Measurements from ENCODE around the gene MDH2.
"Not testable (repeated sequence)": the region's sequence is repeated elsewhere in the genome, so short reads cannot be mapped to it uniquely, and the experiment has no call there.

MDH2 gene

DNA sequence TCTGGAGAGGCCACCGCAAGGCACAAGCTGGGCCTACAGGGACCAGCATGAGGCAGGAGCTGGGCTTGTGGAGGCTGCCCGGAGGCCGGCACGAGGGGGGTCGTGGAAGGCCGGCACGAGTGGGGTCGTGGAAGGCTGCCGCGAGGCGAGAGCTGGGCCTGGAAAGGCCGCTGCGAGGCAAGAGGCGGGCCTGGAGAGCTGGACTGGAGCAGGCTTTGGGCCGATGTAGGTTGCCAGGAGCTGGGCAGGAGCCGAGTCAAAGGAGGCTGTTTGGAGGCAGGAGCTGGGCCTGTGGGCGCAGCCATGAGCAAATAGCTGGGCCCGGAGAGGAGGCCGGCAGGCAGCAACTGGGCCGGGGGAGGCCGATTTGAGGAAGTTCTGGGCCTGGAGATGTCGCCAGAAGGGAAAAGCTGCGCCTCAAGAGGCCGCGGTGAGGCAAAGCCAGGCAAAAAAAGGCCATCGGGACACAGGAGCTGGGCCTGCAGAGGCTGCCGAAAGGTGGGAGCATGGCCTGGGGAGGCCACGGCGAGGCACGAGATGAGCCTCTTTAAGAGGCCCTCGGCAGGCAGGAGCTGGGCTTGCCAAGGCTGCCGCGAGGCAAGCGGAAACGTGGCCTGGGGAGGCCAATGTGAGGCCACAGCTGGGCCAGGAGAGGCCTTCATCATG is 26.5 kb downstream of the MDH2 start:
- FAIRE-seq (no peak), DNase-seq (ENCODE audit: insufficient read length, low spot score) (no peak)
- TF ChIP-seq, protein P1, sequence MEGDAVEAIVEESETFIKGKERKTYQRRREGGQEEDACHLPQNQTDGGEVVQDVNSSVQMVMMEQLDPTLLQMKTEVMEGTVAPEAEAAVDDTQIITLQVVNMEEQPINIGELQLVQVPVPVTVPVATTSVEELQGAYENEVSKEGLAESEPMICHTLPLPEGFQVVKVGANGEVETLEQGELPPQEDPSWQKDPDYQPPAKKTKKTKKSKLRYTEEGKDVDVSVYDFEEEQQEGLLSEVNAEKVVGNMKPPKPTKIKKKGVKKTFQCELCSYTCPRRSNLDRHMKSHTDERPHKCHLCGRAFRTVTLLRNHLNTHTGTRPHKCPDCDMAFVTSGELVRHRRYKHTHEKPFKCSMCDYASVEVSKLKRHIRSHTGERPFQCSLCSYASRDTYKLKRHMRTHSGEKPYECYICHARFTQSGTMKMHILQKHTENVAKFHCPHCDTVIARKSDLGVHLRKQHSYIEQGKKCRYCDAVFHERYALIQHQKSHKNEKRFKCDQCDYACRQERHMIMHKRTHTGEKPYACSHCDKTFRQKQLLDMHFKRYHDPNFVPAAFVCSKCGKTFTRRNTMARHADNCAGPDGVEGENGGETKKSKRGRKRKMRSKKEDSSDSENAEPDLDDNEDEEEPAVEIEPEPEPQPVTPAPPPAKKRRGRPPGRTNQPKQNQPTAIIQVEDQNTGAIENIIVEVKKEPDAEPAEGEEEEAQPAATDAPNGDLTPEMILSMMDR (IDR thresholded peaks at IDR 0.05; ENCODE audit: insufficient read depth, missing control alignments): no peak

DNA sequence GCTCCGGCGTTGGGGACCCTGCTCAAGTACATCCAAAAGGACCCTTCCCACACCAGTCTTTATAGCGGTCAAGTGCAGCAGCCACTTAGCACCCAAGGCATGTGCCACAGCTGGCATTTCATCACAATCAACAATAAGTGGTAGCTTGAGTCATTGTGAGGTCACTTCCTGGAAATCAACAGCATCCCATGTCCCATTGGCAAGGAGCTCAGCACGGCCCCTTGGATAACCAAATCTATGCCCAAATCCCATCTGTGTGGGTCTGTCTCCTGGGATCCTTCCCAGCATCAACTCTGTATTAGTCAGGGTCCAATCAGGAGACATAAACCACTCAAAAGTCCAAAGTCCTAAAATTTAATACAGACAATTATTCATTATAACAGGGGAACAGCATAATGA is 27.1 kb downstream of the MDH2 start:
- no peak for FAIRE-seq
- TF ChIP-seq, protein P1 (IDR thresholded peaks at IDR 0.05; ENCODE audit: insufficient read depth, missing control alignments): no peak

DNA sequence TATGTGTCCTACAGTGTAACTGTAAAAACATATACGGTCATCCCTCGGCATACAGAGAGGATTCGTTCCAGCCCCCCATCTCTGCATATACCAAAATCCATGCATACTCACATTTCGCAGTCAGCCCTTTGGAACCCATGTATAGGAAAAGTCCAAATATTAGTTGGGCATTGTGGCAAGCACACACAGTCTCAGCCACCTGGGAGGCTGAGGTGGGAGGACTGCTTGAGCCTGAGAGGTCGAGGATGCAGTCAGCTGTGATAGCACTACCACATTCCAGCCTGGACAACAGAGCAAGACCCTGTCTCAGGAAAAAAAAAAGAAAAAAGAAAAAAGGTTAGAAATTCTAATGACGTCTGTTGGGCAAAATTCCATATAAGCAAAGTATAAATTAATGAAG is 29.1 kb downstream of the MDH2 start:
- TF ChIP-seq, protein P1 (IDR thresholded peaks at IDR 0.05; ENCODE audit: insufficient read depth, missing control alignments): no peak
- DNase-seq (ENCODE audit: insufficient read length, low spot score): no peak
- FAIRE-seq: no peak

More for the DNA sequence above, 27.1 kb downstream of the MDH2 start:
- no peak for DNase-seq (ENCODE audit: insufficient read length, low spot score)

DNA sequence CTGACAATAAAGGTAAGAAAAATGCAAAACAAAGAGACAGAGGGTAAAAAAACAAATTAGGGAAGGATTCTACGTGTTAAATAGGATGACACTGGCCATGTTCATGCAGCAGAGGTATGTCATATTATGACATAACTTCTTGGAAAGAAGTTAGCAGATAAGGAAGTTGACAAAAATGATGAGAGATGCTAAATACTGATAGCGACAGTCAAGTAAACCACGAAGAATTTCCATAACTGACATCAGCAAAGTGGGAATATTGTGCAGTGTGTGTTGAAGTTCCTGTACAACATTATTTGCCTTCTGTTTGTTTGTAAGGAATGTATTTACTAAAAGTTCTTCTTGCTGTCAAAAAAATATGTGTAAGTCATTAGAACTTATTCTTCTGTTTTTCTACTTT is 29.5 kb downstream of the MDH2 start:
- DNase-seq (ENCODE audit: insufficient read length, low spot score): no peak
- TF ChIP-seq, protein P1 (IDR thresholded peaks at IDR 0.05; ENCODE audit: insufficient read depth, missing control alignments): no peak
- FAIRE-seq: no peak

GRCh38 chr7:76080204-76080603 is 32.3 kb downstream of the MDH2 start:
- DNase-seq (ENCODE audit: insufficient read length, low spot score) (no peak), FAIRE-seq (no peak)
- TF ChIP-seq, protein P1 (IDR thresholded peaks at IDR 0.05; ENCODE audit: insufficient read depth, missing control alignments): no peak

GRCh38 chr7:76084115-76084514 is 36.2 kb downstream of the MDH2 start:
- not testable (repeated sequence) for DNase-seq (ENCODE audit: insufficient read length, low spot score); FAIRE-seq

- TF ChIP-seq, protein P1 (IDR thresholded peaks at IDR 0.05; ENCODE audit: insufficient read depth, missing control alignments): no peak
- FAIRE-seq (no peak), DNase-seq (ENCODE audit: insufficient read length, low spot score) (no peak)
Observed at GRCh38 chr7:76086070-76086469, 38.2 kb downstream of the MDH2 start.

DNA sequence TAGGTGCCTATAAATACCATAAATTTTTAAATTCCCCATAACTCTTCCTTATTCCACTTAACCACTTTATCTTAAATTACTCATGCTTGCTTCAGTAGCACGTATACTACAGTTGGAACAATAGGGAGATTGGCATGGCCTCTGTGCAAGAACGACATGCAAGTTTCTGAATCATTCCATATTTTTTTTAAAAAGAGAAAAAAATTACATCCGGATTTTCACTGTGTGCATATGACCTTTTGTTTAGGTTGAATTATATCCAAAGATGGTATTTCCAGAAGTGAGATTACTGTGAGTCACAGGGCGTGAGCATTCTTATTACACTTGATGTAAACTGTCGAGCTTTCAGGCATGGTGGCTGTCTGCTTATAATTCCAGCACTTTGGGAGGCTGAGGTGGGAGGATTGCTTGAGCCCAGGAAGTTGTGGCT is 39.5 kb downstream of the MDH2 start:
- not testable (repeated sequence) for FAIRE-seq

More for the DNA sequence above, 39.5 kb downstream of the MDH2 start:
- DNase-seq (ENCODE audit: insufficient read length, low spot score): not testable (repeated sequence)

Data from D721Med (cell line).